Ramos (cell line): ENCODE measurements around the gene COMMD2.

ENCODE experiments used
- in situ Hi-C: fragments of 300-500 bp; cut with MboI; formaldehyde crosslinking; loops from one replicate; pipeline ENCODE4 v1.14.3; 2022; ENCODE audit warnings: low sequenced_read_pairs; ENCODE audit not compliant: unreplicated experiment

The COMMD2 gene

GRCh38 chr3:149752051-149752787 is at the start of gene COMMD2:
TSS of gene COMMD2 (minus strand) at chr3:149752489. CDS start at chr3:149752444, 45 bp downstream.
- in situ Hi-C loops: no loop called here

- in situ Hi-C loops: no loop called here
Observed at GRCh38 chr3:149801639-149802038, 49.4 kb upstream of the COMMD2 start.

GRCh38 chr3:149801195-149801594 is 48.9 kb upstream of the COMMD2 start:
- in situ Hi-C loops: no loop called here

GRCh38 chr3:149800693-149801092 is 48.4 kb upstream of the COMMD2 start:
- in situ Hi-C loops: no loop called here

GRCh38 chr3:149796026-149796425 is 43.7 kb upstream of the COMMD2 start:
- in situ Hi-C loops: no loop called here

GRCh38 chr3:149792452-149793270 is 40.4 kb upstream of the COMMD2 start, which contains the start of gene ANKUB1:
TSS of gene ANKUB1 (minus strand) at chr3:149792554. CDS start at chr3:149792366, 188 bp downstream.
- in situ Hi-C loops: no loop called here

- in situ Hi-C loops: no loop called here
Observed at GRCh38 chr3:149790698-149791097, 38.4 kb upstream of the COMMD2 start.

- in situ Hi-C loops: no loop called here
Observed at GRCh38 chr3:149790268-149790667, 38.0 kb upstream of the COMMD2 start.

- in situ Hi-C loops: no loop called here
Observed at GRCh38 chr3:149784064-149784704, 31.9 kb upstream of the COMMD2 start.

GRCh38 chr3:149783576-149783975 is 31.3 kb upstream of the COMMD2 start:
- in situ Hi-C loops: no loop called here

GRCh38 chr3:149781741-149782140 is 29.5 kb upstream of the COMMD2 start:
- in situ Hi-C loops: no loop called here

- in situ Hi-C loops: no loop called here
Observed at GRCh38 chr3:149781211-149781610, 28.9 kb upstream of the COMMD2 start.

- in situ Hi-C loops: no loop called here
Observed at GRCh38 chr3:149777414-149778214, 25.3 kb upstream of the COMMD2 start.

GRCh38 chr3:149776170-149776569 is 23.9 kb upstream of the COMMD2 start:
- in situ Hi-C loops: no loop called here

- in situ Hi-C loops: no loop called here
Observed at GRCh38 chr3:149772861-149773260, 20.6 kb upstream of the COMMD2 start.

- in situ Hi-C loops: no loop called here
Observed at GRCh38 chr3:149771652-149772271, 19.5 kb upstream of the COMMD2 start.

GRCh38 chr3:149770246-149770645 is 18.0 kb upstream of the COMMD2 start:
- in situ Hi-C loops: no loop called here

- in situ Hi-C loops: no loop called here
Observed at GRCh38 chr3:149768704-149769103, 16.4 kb upstream of the COMMD2 start.

GRCh38 chr3:149767720-149768119 is 15.4 kb upstream of the COMMD2 start:
- in situ Hi-C loops: no loop called here
